ENCODE measurements around the gene PJA1. TPM values are rescaled to one million over a fixed set of nuclear protein-coding genes. Genes with fewer than 3 reads are reported as not detected.

The PJA1 gene
- total RNA-seq, 1 donor from 2014 or later: 13.0 TPM

DNA sequence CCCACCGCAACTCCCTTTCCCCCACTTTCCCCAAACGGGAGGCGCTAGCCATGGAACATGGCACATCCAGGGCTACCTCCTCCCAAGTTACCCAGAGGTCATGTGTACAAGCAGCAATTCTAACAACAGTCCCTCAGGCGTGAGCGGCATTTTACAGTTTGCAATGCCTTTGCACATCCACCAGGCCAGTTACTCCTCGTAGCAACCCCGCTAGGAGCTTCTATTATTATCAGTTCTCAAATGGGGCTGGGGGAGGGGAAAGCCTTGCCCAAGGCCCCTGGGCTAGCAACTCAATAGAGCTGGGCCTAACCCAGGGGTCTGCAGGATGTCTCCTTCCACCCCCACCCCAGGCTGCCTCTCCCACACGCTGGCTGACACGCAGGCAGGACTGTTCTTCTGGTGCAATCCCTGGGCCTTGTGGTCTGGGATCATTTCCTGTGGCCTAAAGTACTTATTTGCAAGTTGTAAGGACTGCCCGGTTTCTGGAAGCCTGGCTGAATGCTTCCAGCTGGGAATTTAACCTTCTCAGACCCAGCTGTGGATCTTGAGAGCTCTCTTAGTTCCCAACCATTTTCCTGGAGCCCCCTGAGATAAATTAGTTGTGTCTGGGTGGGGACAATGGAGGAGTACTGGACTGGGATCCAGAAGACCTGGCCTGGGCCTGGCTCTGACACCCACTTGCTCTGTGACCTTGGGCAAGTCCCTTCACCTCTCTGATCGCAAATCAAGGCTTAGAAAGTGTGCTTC, 27.7 kb downstream of the PJA1 start:
- Histone ChIP-seq H3K36me3 (no peaks in the 10 kb centered on the region), H3K27me3 (no peaks in the 10 kb centered on the region), H3K9me3 (no peaks in the 10 kb centered on the region), H3K4me1 (peaks cover 4% of the 10 kb centered on the region), H3K27ac (peak overlapping the region; percentile 75), H3K4me3 (peak overlapping the region; percentile 12 to 31)
- DNase-seq (ENCODE audit: extremely low spot score in 2 of 2): no peak
- intact Hi-C loops (cut with DNase I): no loop called here
- TF ChIP-seq, protein P1, sequence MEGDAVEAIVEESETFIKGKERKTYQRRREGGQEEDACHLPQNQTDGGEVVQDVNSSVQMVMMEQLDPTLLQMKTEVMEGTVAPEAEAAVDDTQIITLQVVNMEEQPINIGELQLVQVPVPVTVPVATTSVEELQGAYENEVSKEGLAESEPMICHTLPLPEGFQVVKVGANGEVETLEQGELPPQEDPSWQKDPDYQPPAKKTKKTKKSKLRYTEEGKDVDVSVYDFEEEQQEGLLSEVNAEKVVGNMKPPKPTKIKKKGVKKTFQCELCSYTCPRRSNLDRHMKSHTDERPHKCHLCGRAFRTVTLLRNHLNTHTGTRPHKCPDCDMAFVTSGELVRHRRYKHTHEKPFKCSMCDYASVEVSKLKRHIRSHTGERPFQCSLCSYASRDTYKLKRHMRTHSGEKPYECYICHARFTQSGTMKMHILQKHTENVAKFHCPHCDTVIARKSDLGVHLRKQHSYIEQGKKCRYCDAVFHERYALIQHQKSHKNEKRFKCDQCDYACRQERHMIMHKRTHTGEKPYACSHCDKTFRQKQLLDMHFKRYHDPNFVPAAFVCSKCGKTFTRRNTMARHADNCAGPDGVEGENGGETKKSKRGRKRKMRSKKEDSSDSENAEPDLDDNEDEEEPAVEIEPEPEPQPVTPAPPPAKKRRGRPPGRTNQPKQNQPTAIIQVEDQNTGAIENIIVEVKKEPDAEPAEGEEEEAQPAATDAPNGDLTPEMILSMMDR (IDR thresholded peaks at IDR 0.05): no peak
- TF ChIP-seq POLR2AphosphoS5 (IDR thresholded peaks at IDR 0.05; ENCODE audit: insufficient read depth in 1 of 2, low read depth in 1 of 2): peak in 1 of 2 donors; percentile 34

DNA sequence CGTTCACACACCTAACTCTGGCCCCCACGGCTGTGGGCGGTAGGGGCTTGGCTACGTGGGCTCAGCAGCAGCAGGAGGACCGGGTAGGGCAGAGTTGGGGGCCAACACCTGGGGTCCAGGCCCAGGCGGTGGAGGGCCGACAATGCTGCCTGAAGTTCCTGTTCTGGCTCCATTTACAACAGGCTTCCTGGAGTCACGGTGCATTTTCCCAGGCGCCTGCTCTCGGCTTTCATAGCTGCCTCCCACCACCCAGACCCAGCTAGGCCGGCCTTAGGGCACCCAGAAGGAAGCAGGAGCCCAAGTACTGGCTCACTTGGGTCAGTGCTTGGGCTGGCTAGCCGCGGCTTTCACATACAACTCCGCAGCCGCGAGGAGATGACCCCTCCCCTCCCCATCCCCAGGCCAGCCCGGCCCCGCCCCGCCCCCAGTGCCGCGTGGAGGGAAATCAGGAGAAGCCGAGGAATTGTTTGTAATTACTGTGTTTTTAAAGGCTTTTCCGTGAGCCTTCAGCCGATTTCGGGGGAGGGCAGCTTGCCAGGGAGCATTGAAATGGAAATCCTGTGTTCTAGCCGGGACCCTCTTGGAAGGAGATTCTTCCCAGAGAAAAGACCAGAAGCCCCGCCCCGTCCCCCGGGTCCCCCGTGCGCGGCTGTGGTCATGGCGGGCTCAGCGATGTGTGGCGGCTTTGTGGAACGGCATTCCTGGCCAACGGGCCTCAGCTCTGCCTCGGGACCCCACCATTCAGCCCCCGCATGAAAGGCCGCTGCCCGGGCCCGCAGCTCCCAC, 28.5 kb downstream of the PJA1 start:
- no peak for DNase-seq (ENCODE audit: extremely low spot score in 2 of 2)
- H3K27ac ChIP-seq: peak overlapping the region; percentile 75
- no peaks in the 10 kb centered on the region for H3K27me3 ChIP-seq
- TF ChIP-seq POLR2A (IDR thresholded peaks at IDR 0.05): no peak
- TF ChIP-seq, protein P1 (IDR thresholded peaks at IDR 0.05): no peak
- TF ChIP-seq POLR2AphosphoS5 (IDR thresholded peaks at IDR 0.05; ENCODE audit: insufficient read depth in 1 of 2, low read depth in 1 of 2): no peak
- intact Hi-C loops (cut with DNase I): no loop called here
- H3K9me3 ChIP-seq: no peaks in the 10 kb centered on the region
- H3K4me1 ChIP-seq: peaks cover 4% of the 10 kb centered on the region
- H3K4me3 ChIP-seq: peak overlapping the region; percentile 12 to 31
- no peaks in the 10 kb centered on the region for H3K36me3 ChIP-seq

DNA sequence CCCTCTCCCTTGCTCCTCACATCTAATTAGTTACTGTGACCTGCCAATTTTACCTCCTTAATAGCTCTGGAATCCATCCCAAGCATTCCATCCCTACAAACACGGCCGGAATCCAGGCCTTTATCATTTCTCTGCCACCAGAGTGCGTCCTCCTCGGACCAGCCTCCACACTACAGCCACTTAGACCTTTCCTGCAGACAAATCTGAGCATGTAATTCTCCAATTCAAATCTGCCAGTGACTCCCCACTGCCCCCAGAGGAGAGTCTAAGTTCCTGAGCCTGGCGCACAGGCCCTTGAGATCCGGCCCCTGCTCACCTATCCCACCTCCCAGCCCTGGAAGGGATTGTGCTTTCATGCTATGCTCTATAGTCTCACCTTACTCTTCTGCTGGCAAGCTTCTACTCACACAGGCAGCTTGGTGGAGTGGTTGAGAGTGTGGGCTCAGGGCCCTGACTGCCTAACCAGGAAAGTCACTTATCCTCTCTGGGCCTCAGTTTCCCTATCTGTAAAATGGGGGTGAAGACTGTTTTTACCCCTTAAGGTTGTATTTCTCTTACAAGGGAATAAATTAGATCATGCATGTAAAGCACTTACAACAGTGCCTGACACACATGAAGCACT, 31.2 kb downstream of the PJA1 start:
- no peaks in the 10 kb centered on the region for H3K9me3 ChIP-seq
- H3K27ac ChIP-seq: no peak overlapping the region
- H3K4me1 ChIP-seq: peaks cover 4% of the 10 kb centered on the region
- intact Hi-C loops (cut with DNase I): no loop called here
- no peaks in the 10 kb centered on the region for H3K36me3 ChIP-seq
- H3K27me3 ChIP-seq: no peaks in the 10 kb centered on the region
- no peak overlapping the region for H3K4me3 ChIP-seq
- no peak for TF ChIP-seq POLR2AphosphoS5 (IDR thresholded peaks at IDR 0.05; ENCODE audit: insufficient read depth in 1 of 2, low read depth in 1 of 2)
- TF ChIP-seq, protein P1 (IDR thresholded peaks at IDR 0.05): peak in 1 of 3 experiments; percentile 31
- no peak for DNase-seq (ENCODE audit: extremely low spot score in 2 of 2)

DNA sequence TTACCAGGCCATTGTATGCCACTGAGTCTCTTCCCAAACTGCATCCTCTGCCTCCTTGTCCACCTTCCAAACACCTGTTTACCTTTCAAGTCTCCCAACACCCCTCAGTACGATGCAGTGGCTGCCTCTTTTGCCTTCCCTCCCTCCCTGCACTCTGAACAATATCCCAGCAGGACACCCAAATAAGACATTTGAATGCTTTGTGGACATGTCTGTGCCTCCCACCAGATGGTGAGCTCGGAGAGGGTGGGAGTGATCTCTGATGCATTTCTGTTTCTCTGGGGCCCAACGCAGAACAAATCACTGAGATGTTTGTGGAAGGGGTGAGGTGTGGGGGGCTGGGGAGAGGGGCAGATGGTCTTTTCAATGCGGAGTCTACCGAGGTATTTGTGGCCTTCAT, 33.4 kb downstream of the PJA1 start:
- H3K27ac ChIP-seq: no peak overlapping the region
- DNase-seq (ENCODE audit: extremely low spot score in 2 of 2): no peak
- peaks cover 9% of the 10 kb centered on the region for H3K4me1 ChIP-seq
- no peak for TF ChIP-seq POLR2A (IDR thresholded peaks at IDR 0.05)
- TF ChIP-seq, protein P1 (IDR thresholded peaks at IDR 0.05): no peak
- no peak for TF ChIP-seq POLR2AphosphoS5 (IDR thresholded peaks at IDR 0.05; ENCODE audit: insufficient read depth in 1 of 2, low read depth in 1 of 2)
- H3K9me3 ChIP-seq: no peaks in the 10 kb centered on the region
- H3K27me3 ChIP-seq: no peaks in the 10 kb centered on the region
- H3K36me3 ChIP-seq: no peaks in the 10 kb centered on the region
- intact Hi-C loops (cut with DNase I): no loop called here
- no peak overlapping the region for H3K4me3 ChIP-seq

All from vagina (tissue), 2 donors.